HEK293T (cell line): ENCODE measurements around the gene PHF10.

Experiments
- ARNT ChIP-seq: fragments of 450-650 bp; IDR thresholded peaks from 2 replicates; pipeline ENCODE4 v1.6.1; 2017; ENCODE audit warnings: mild to moderate bottlenecking
- BHLHE40 ChIP-seq: fragments of 450-650 bp; IDR thresholded peaks from 2 replicates; pipeline ENCODE4 v1.6.1; 2016; ENCODE audit warnings: mild to moderate bottlenecking, moderate library complexity, borderline replicate concordance
- CTBP1 ChIP-seq: fragments of 450-650 bp; IDR thresholded peaks from 2 replicates; pipeline ENCODE4 v1.6.1; 2016; ENCODE audit warnings: borderline replicate concordance
- ELF4 ChIP-seq: fragments of 450-650 bp; IDR thresholded peaks from 2 replicates; pipeline ENCODE4 v1.6.1; 2017; ENCODE audit warnings: antibody characterized with exemption
- FOXM1 ChIP-seq: fragments of 450-650 bp; IDR thresholded peaks from 2 replicates; pipeline ENCODE4 v1.6.1; 2017; ENCODE audit warnings: mild to moderate bottlenecking, borderline replicate concordance

DNA sequence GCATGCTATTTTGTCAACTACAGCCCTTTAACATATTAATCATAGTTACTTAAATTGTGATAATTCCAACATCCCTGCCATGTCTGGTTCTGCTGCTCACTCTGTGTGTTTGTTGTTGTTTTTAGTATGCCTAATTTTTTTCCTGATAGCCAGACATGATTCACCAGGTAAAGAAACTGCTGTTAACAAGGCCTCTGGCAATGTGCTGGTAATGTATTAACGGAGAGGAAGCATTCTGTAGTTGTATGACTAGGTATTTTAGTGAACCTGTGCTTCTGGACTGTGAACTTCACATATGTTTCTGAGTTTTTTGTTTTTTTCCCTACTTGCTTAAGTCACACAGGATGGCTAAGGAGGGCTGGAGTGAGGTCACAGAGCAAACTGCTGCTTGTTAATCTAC lies 22.3 kb upstream of the PHF10 start:
- TF ChIP-seq FOXM1, result no peak
- no peak for TF ChIP-seq BHLHE40
- no peak for TF ChIP-seq ELF4
- no peak for TF ChIP-seq CTBP1
- TF ChIP-seq ARNT, result no peak
